ENCODE measurements around the gene NUDT9.
"Not testable (repeated sequence)": the region's sequence is repeated elsewhere in the genome, so short reads cannot be mapped to it uniquely, and the experiment has no call there.

NUDT9 gene

DNA sequence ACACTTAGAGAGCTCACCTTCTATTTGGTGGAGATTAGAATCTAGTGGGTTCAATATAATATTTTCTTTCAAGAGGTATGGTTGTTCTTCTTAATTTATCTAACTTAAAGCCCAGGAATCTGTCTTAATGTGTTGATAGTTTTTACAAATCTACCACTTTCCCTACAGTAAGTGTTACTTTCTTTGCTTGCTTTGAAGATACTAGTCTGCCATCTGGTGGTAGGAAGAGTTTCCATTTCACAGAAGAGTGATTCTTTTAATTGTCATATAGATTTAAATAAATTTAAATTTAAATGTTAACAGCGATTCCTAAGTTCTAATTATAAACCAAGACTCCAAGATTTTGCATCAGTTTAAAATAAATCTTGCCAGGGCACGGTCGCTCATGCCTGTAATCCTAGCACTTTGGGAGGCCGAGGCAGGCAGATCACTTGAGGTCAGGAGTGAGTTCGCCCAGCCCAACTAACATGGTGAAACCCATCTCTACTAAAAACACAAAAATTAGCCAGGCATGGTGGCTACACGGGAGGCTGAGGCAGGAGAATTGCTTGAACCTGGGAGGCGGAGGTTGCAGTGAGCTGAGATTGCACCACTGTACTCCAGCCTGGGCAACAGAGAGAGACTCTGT lies 43.5 kb downstream of the NUDT9 start:
- no peak for DNase-seq

GRCh38 chr4:87469390-87469789 lies 47.0 kb downstream of the NUDT9 start:
- DNase-seq: no peak

GRCh38 chr4:87476934-87477333 lies 54.6 kb downstream of the NUDT9 start:
- no peak for DNase-seq

GRCh38 chr4:87478732-87479250 lies 56.4 kb downstream of the NUDT9 start:
- DNase-seq: no peak

- DNase-seq: no peak
These were observed 59.0 kb downstream of the NUDT9 start for GRCh38 chr4:87481377-87481776.

- DNase-seq: not testable (repeated sequence)
These were observed 60.9 kb downstream of the NUDT9 start for GRCh38 chr4:87483247-87483646.

DNA sequence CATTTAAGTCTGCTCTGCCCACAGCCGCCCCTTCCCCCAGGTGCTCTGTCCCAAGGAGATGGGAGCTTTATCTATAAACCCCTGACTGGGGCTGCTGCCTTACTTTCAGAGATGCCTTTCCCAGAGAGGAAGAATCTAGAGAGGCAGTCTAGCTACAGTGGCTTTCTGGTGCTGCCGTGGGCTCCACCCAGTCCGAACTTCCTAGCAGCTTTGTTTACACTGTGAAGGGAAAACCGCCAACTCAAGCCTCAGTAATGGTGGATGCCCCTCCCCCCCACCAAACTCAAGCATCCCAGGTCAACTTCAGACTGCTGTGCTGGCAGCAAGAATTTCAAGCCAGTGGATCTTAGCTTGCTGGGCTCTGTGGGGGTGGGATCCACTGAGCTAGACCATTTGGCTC lies 66.3 kb downstream of the NUDT9 start:
- not testable (repeated sequence) for DNase-seq

- DNase-seq: no peak
These were observed 67.3 kb downstream of the NUDT9 start for GRCh38 chr4:87489678-87490077.

- DNase-seq: no peak
These were observed 68.4 kb downstream of the NUDT9 start for GRCh38 chr4:87490664-87491369.

DNA sequence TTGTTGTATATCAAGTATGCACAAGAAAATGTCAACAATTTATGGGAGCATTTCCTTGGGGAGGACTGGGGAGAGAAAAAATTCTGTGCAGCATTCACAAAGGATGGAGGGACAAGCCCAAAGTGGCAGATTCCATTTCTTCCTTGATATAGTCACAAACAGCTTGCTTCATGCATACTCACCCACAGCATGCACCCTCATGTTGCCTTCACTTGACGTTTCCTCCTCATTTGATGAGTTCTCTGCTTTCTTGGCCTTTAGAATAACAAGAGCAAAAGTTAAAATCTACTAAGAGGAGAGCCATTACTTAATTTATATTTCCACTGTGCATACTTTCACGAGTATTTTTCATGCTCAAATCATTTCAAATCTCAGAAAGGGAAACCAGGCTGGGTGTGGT lies 69.1 kb downstream of the NUDT9 start:
- no peak for DNase-seq

DNA sequence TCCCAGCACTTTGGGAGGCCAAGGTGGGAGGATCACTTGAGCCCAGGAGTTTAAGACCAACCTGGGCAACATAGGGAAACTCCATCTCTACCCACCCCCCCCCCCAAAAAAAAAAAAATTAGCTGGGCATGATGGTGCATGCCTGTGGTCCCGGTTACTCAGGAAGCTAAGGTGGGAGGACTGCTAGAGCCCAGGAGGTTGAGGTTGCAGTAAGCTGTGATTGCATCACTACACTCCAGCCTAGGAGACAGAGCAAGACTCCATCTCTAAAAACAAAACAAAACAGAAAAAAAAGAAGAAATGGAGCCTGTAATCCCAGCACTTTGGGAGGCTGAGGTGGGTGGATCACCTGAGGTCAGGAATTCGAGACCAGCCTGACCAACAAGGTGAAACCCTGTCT lies 69.5 kb downstream of the NUDT9 start:
- DNase-seq: not testable (repeated sequence)

DNA sequence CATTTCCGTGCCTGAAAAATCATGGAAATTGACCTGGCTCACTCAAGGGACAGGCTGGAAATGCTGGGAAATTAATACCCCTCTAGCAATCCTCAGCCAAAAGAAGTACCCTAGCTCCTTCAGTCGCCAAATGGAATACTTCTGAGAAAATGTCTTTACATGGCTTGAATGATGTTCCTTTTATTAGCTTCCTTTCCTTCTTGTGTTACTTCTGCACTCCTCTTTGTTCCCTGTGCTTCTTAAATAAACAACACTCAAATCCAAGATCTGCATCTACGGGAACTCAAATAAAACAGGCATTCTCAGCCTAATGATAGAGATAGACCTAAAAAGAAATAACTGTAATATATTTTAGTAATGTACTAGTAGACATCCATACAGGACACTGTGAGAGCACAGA lies 70.7 kb downstream of the NUDT9 start:
- DNase-seq: no peak

- DNase-seq: peak; percentile 41
These were observed 74.8 kb downstream of the NUDT9 start for GRCh38 chr4:87497159-87497558.

DNA sequence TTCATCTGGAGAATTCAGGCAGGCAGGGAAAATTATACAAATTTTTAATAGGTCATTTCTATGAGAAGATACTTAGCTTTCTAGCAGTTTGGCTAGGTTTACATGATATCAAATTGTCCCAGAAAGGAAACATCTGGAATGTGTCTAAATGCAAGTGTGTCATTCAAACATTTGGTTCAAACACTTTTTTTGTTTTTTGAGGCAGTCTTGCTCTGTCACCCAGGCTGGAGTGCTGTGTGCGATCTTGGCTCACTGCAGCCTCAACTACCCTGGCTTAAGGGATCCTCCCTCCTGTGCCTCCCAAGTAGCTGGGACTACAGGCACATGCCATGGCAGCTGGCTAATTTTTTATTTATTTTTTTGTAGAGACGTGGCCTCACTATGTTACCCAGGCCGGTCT lies 75.2 kb downstream of the NUDT9 start:
- DNase-seq: no peak

GRCh38 chr4:87498446-87498900 lies 76.1 kb downstream of the NUDT9 start:
- DNase-seq: no peak

- DNase-seq: no peak
These were observed 77.2 kb downstream of the NUDT9 start for GRCh38 chr4:87499403-87500091.

- DNase-seq: no peak
These were observed 77.7 kb downstream of the NUDT9 start for GRCh38 chr4:87500092-87500462.

DNA sequence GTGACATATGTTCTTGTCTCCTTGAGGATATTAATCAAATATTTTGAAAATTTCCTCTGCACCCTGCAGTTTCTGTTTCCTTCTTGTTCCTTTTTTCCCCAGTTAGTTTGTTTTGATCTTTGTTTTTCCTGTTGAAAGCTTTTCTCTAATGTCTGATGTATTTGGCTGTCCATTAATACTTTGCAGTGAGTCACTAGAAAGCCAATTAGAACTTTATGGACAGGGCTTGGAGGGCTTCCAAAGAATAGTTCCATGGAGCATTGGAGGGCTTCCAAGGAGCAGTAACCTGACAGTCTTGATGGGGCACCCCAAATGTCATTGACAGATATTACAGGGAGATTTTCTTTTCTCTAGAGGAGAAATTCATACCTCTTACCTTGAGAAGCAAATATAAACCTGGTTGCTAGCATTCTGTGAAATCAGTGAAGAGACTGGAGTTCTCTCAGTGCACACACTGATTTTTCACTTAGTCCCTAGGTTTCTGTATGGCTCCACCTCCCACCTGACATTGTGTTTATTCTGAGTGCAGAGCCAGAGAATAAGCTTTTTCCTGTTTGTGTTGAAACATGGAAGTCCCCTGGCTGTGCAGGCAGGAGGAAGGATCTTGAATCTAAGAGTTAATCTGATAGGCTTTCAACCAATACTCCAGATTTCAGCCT lies 80.3 kb downstream of the NUDT9 start:
- DNase-seq: no peak

- DNase-seq: no peak
These were observed 83.5 kb downstream of the NUDT9 start for GRCh38 chr4:87505862-87506261.

- DNase-seq: no peak
These were observed 84.8 kb downstream of the NUDT9 start for GRCh38 chr4:87506974-87507701.
